GM10248 (cell line): ENCODE measurements around the gene PTPN6.

Experiments used
- CTCF ChIA-PET: fragments of 300-600 bp; sonication (Branson Sonifier 250); formaldehyde crosslinking; extraction: SDS; loops from one replicate; lab custom pipeline; 2021; ENCODE audit warnings: antibody characterized with exemption; lab: Yijun Ruan, JAX
- POLR2A ChIA-PET: fragments of 350-650 bp; sonication (Branson Sonifier 250); formaldehyde crosslinking; extraction: SDS; loops from one replicate; lab custom pipeline; 2020; ENCODE audit warnings: antibody characterized with exemption; lab: Yijun Ruan, JAX
- DNase-seq: peaks from one replicate; pipeline ENCODE4 v3.0.0; 2012; ENCODE audit errors: extremely low spot score
- TF ChIP-seq, protein P1 (sequence below): IDR thresholded peaks from 2 replicates; pipeline ENCODE4 v1.5.1; 2012; ENCODE audit warnings: mild to moderate bottlenecking, low read depth; ENCODE audit errors: extremely low read depth, missing control alignments, control extremely low read depth

PTPN6 gene

DNA sequence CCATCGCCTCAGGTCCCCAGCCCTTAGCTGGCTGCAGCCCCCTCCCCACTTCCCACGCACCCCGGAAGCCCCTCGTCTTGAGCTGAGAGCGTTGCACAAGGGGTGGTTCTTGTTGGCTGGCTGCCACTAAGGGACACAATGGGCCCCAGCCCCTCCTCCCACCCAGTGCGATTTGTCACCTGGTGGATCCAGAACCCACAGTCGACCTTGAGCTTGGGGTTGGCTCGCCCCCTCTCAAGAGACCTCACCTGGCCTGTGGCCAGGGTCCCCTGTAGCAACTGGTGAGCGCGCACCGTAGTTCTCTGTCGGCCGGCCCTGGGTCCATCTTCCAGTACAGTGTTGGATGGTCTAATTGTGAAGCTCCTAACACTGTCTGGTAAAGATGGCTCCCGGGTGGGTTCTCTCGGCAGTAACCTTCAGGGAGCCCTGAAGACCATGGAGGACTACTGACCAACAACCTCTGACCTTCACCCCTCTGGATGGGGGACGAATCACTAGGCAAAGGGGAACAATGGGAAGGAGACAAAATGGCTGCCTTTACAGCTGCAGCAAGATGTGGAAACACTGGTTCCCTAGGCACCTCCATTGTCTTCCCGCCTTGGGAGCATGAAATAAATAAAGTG, 12.7 kb downstream of the PTPN6 start:
- CTCF ChIA-PET, result interaction anchor here (0.9 to 13.5 kb wide), 14 partner anchors 8 to 149 kb away, joined by 3 to 530 read pairs (median 6); partner anchors contain the start of genes C12orf57, PTPN6, RNU7-1 and SPSB2
- TF ChIP-seq, protein P1, sequence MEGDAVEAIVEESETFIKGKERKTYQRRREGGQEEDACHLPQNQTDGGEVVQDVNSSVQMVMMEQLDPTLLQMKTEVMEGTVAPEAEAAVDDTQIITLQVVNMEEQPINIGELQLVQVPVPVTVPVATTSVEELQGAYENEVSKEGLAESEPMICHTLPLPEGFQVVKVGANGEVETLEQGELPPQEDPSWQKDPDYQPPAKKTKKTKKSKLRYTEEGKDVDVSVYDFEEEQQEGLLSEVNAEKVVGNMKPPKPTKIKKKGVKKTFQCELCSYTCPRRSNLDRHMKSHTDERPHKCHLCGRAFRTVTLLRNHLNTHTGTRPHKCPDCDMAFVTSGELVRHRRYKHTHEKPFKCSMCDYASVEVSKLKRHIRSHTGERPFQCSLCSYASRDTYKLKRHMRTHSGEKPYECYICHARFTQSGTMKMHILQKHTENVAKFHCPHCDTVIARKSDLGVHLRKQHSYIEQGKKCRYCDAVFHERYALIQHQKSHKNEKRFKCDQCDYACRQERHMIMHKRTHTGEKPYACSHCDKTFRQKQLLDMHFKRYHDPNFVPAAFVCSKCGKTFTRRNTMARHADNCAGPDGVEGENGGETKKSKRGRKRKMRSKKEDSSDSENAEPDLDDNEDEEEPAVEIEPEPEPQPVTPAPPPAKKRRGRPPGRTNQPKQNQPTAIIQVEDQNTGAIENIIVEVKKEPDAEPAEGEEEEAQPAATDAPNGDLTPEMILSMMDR, result no peak
- DNase-seq, result no peak
- POLR2A ChIA-PET, result interaction anchor here (0.7 to 11.3 kb wide), 3 partner anchors 13 to 1063 kb away, joined by 3 to 147 read pairs (median 8); partner anchors contain the start of genes C12orf57, PTPN6 and RNU7-1

DNA sequence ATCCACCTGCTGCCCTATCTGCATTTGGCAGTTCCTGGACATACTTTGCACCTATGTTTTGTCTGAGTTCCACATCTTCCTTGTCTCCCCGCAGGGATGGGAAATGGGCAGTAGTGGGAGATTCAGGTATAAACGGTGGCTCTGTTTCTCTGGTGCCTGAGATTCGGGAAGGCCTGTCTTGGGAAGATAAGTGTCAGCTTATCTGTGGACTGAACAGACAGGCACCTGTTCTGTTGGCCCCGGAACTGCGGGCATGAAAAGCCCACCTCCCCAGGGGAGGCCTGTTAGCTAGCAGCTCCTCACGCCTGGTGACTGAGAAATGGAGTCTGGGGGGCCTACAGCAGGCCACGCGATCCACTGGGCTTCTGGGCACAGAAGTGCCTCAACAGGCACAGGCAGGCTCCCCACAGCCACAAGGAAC, 13.5 kb downstream of the PTPN6 start:
- ChIA-PET CTCF (interaction anchor here (0.6 to 13.5 kb wide), 29 partner anchors 9 to 272 kb away, joined by 3 to 530 read pairs (median 4); partner anchors contain the start of genes C12orf57, PTPN6, RNU7-1 and SPSB2), POLR2A (interaction anchor here (0.7 to 11.3 kb wide), 4 partner anchors 13 to 97 kb away, joined by 3 to 147 read pairs (median 6); partner anchors contain the start of genes C12orf57, PTPN6, RNU7-1 and SPSB2)
- TF ChIP-seq, protein P1, result no peak
- no peak for DNase-seq

DNA sequence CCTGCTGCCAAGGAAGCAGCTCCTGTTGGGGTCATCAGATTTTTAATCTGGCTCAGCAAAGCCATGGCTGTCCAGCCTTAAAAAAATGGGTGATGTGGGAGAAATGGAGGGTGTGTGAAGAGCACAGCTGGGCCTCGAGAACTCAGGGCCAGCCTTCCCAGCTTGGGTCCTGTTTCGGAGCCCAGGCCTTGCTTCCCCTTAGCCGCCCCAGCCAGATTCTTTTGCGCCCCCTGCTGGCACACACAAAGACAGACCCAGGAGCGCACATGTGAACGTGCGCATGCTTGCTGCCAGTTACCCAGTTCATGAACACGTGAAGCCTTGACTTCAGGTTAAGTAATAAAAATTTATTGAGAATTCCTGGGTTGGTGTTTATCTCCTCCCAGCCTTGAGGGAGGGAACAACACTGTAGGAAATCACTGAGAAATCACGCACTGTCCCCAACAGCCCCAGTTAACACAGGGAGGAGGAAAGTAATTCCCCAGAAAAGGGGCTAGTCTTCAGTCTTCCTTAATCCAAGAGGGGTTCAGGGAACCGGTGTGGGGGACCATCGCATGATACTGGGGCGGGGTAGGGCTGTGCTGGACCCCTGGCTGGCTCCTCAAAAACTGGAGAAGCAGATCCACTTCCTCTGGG, 14.0 kb downstream of the PTPN6 start:
- POLR2A ChIA-PET, result interaction anchor here (0.7 to 11.3 kb wide), 4 partner anchors 14 to 98 kb away, joined by 3 to 147 read pairs (median 6); partner anchors contain the start of genes C12orf57, PTPN6, RNU7-1 and SPSB2
- DNase-seq, result peak; percentile 84
- TF ChIP-seq, protein P1, result peak; percentile 98
- CTCF ChIA-PET, result interaction anchor here (0.6 to 13.5 kb wide), 29 partner anchors 9 to 273 kb away, joined by 3 to 530 read pairs (median 4); partner anchors contain the start of genes C12orf57, PTPN6, RNU7-1 and SPSB2

DNA sequence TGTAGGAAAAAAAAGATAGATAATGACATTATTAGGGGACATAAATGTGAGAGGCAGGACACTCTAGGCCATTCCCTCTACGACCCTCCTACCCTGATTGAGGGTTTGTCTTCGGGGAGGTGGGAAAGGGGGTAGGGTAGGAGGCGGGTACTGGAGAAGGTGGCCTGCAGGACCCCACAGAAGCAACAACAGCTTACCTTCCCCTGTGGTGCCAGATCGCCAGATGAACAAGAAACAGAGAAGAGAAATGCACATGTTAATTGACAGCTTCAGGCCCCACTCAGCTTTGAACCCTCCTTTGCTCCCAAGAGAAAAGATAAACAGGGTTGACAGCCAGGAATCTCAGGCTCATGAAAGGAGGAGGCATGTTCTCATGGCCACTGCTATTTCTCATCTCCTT, 14.6 kb downstream of the PTPN6 start:
- ChIA-PET POLR2A (interaction anchor here (1.4 to 11.3 kb wide), 2 partner anchors 21 to 98 kb away, joined by 3 to 147 read pairs; partner anchors contain the start of genes C12orf57, RNU7-1 and TPI1), CTCF (interaction anchor here (1.2 to 13.5 kb wide), 7 partner anchors 10 to 97 kb away, joined by 3 to 530 read pairs (median 13); partner anchors contain the start of genes C12orf57, LPCAT3, PTPN6 and RNU7-1)
- DNase-seq, result no peak
- TF ChIP-seq, protein P1, result no peak

DNA sequence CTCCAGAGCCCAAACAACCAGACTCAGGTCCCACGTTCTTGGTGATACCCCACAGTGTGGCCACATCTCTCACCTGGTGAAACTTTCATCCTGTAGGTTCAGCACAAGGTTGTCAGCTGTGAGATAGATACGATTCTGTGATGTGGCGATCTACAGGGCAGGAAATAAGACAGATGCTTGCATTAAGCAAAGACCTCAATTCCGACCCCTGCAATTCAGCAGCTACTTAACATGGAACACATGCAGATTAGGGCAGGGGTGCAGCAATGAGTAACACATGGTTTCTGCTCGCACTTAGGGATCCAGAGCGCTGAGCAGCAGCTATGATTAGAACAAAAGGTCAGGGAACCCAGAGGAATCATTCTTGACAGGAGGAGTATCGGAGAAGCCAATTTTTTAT, 15.2 kb downstream of the PTPN6 start:
- ChIA-PET POLR2A (interaction anchor here (0.7 to 11.3 kb wide), 2 partner anchors 10 to 21 kb away, joined by 3 to 147 read pairs; partner anchors contain the start of genes C12orf57 and RNU7-1), CTCF (interaction anchor here (0.7 to 13.5 kb wide), 8 partner anchors 8 to 98 kb away, joined by 3 to 530 read pairs (median 8); partner anchors contain the start of genes C12orf57, LPCAT3, PTPN6 and RNU7-1)
- no peak for DNase-seq
- TF ChIP-seq, protein P1, result no peak
